ENCODE results near the gene GRB2.
"Not testable (repeated sequence)": the region's sequence is repeated elsewhere in the genome, so short reads cannot be mapped to it uniquely, and the experiment has no call there.

- not testable (repeated sequence) for TF ChIP-seq CTCF (IDR thresholded peaks at IDR 0.05); EZH2 (IDR thresholded peaks at IDR 0.05; ENCODE audit: borderline replicate concordance, insufficient read depth, low read depth, low read length, poor library complexity, severe bottlenecking)
Measured at GRCh38 chr17:75445896-75446295, 40.4 kb upstream of the GRB2 start.

Data from B cell (primary cell).